Stimulated activated CD4-positive, alpha-beta T cell treated with anti-CD3 and anti-CD28 coated beads, TNF-alpha, amount 100 ng/mL, for 24 hours (primary cell): ENCODE data around the gene PGGT1B.
A peak's percentile ranks its signal among the peaks of the same experiment; 100 is the strongest.

Source experiments
- DNase-seq, 3 experiments: peaks; one replicate each; pipeline ENCODE4 v3.0.0-alpha.2; 2020; ENCODE audit warnings: low read depth in 3 of 3

Gene PGGT1B

GRCh38 chr5:115262321-115263077 is at the start of gene PGGT1B:
Gene PGGT1B (minus strand): TSS chr5:115262877. CDS start chr5:115262851, 26 bp downstream.
- peak; percentile 53 to 72 (median 56) for DNase-seq

- no peak for DNase-seq
These were observed 47.2 kb upstream of the PGGT1B start for GRCh38 chr5:115309751-115310370.

GRCh38 chr5:115308815-115309214 is 46.1 kb upstream of the PGGT1B start:
- DNase-seq = no peak

GRCh38 chr5:115306011-115306536 is 43.4 kb upstream of the PGGT1B start:
- no peak for DNase-seq

GRCh38 chr5:115304496-115304895 is 41.8 kb upstream of the PGGT1B start:
- no peak for DNase-seq

GRCh38 chr5:115298811-115299210 is 36.1 kb upstream of the PGGT1B start:
- no peak for DNase-seq

- DNase-seq = no peak
These were observed 34.4 kb upstream of the PGGT1B start for GRCh38 chr5:115297031-115297430.

GRCh38 chr5:115296124-115297022 is 33.7 kb upstream of the PGGT1B start, which contains the start of gene CCDC112:
Gene CCDC112 (minus strand): TSS chr5:115296654. CDS start chr5:115296543, 111 bp downstream.
- DNase-seq = peak; percentile 57 to 82 (median 68)

GRCh38 chr5:115295777-115296123 is 33.1 kb upstream of the PGGT1B start:
- DNase-seq = no peak

GRCh38 chr5:115291397-115291796 is 28.7 kb upstream of the PGGT1B start:
- no peak for DNase-seq

- DNase-seq = no peak
These were observed 26.4 kb upstream of the PGGT1B start for GRCh38 chr5:115289104-115289503.

GRCh38 chr5:115284021-115284420 is 21.3 kb upstream of the PGGT1B start:
- DNase-seq = no peak

- DNase-seq = no peak
These were observed 19.5 kb upstream of the PGGT1B start for GRCh38 chr5:115282131-115282530.

GRCh38 chr5:115274584-115274983 is 11.9 kb upstream of the PGGT1B start:
- DNase-seq = no peak

GRCh38 chr5:115272297-115272958 is 9.8 kb upstream of the PGGT1B start:
- DNase-seq = no peak

- DNase-seq = no peak
These were observed 8.8 kb upstream of the PGGT1B start for GRCh38 chr5:115271295-115272050.

- no peak for DNase-seq
These were observed 4.9 kb upstream of the PGGT1B start for GRCh38 chr5:115267617-115268016.

- DNase-seq = no peak
These were observed 2.5 kb upstream of the PGGT1B start for GRCh38 chr5:115265220-115265619.

GRCh38 chr5:115264786-115265185 is 2.1 kb upstream of the PGGT1B start:
- no peak for DNase-seq

- no peak for DNase-seq
These were observed 352 bp upstream of the PGGT1B start for GRCh38 chr5:115263078-115263380.

GRCh38 chr5:115262011-115262320 is 711 bp downstream of the PGGT1B start:
- DNase-seq = no peak
